OCI-LY7 (cell line): ENCODE measurements around the gene STX16. TPM values are rescaled to one million over a fixed set of nuclear protein-coding genes. Genes with fewer than 3 reads are reported as not detected.

ENCODE experiments used
- BruUV-seq: library from RNA; stranded (reverse); fragments of 400-500 nt; replicated peaks from 2 replicates; lab custom pipeline; 2021; lab: Mats Ljungman, UMichigan
- CTCF ChIA-PET: fragments of 300-600 bp; sonication (Branson Sonifier 250); formaldehyde crosslinking; loops from one replicate; lab custom pipeline; 2022; ENCODE audit warnings: antibody characterized with exemption; ENCODE audit not compliant: unreplicated experiment; lab: Charles Lee
- POLR2A ChIA-PET: fragments of 300-600 bp; sonication (Branson Sonifier 250); formaldehyde crosslinking; loops from one replicate; lab custom pipeline; 2022; ENCODE audit warnings: antibody characterized with exemption; lab: Charles Lee
- DNase-seq: peaks from one replicate; pipeline ENCODE4 v3.0.0-alpha.2; 2015; ENCODE audit warnings: low spot score
- H2AFZ ChIP-seq: fragments of 200-600 bp; sonication (generic), shearing (Covaris generic); 2 replicates; pipeline ENCODE4 v1.6.1; 2014; ENCODE audit warnings: mild to moderate bottlenecking, antibody characterized with exemption, low read length, moderate library complexity
- H3K27ac ChIP-seq: fragments of 200-600 bp; sonication (generic); 2 replicates; pipeline ENCODE4 v1.5.1; 2014; ENCODE audit warnings: mixed run types, low read depth, mild to moderate bottlenecking, moderate library complexity, low read length, inconsistent platforms; ENCODE audit not compliant: poor library complexity, severe bottlenecking
- H3K36me3 ChIP-seq: fragments of 200-600 bp; sonication (generic); 2 replicates; pipeline ENCODE4 v1.6.1; 2014; ENCODE audit warnings: mild to moderate bottlenecking, antibody characterized with exemption, low read length, moderate library complexity, mixed read lengths; ENCODE audit not compliant: insufficient read depth
- H3K4me1 ChIP-seq: fragments of 200-600 bp; sonication (generic); 2 replicates; pipeline ENCODE4 v1.5.1; 2014; ENCODE audit warnings: mild to moderate bottlenecking, low read length; ENCODE audit not compliant: insufficient read depth, poor library complexity, severe bottlenecking
- H3K4me2 ChIP-seq: fragments of 200-600 bp; sonication (generic); 2 replicates; pipeline ENCODE4 v1.6.1; 2014; ENCODE audit warnings: mild to moderate bottlenecking, low read length
- H3K4me3 ChIP-seq: fragments of 200-600 bp; sonication (generic); 2 replicates; pipeline ENCODE4 v1.5.1; 2014; ENCODE audit warnings: mild to moderate bottlenecking, low read depth, low read length; ENCODE audit not compliant: poor library complexity, severe bottlenecking
- H3K79me2 ChIP-seq: fragments of 200-600 bp; sonication (generic); 2 replicates; pipeline ENCODE4 v1.6.1; 2016; ENCODE audit warnings: low read depth, mild to moderate bottlenecking, low read length, moderate library complexity, mixed read lengths; ENCODE audit not compliant: insufficient read depth
- H3K9me2 ChIP-seq: fragments of 200-600 bp; sonication (generic); 2 replicates; pipeline ENCODE4 v1.6.1; 2016; ENCODE audit warnings: mild to moderate bottlenecking, low read length, mixed read lengths; ENCODE audit not compliant: insufficient read depth
- H3K9me3 ChIP-seq: fragments of 200-600 bp; sonication (generic); 2 replicates; pipeline ENCODE4 v1.6.1; 2014; ENCODE audit warnings: mild to moderate bottlenecking, mixed run types, low read length, mixed read lengths
- H4K20me1 ChIP-seq: fragments of 200-600 bp; sonication (generic); 2 replicates; pipeline ENCODE4 v1.6.1; 2014; ENCODE audit warnings: mild to moderate bottlenecking, antibody characterized with exemption, low read length, moderate library complexity, mixed read lengths; ENCODE audit not compliant: insufficient read depth
- CTCF ChIP-seq: fragments of 200-600 bp; sonication (generic); conservative IDR thresholded peaks from 2 replicates; pipeline ENCODE4 v1.5.1; 2014; ENCODE audit warnings: mild to moderate bottlenecking, antibody characterized with exemption, low read length, moderate library complexity, mixed read lengths
- EZH2phosphoT487 ChIP-seq: fragments of 200-600 bp; sonication (generic); IDR thresholded peaks from 2 replicates; pipeline ENCODE4 v1.6.1; 2018; ENCODE audit warnings: low read depth, borderline replicate concordance, mild to moderate bottlenecking, mixed run types, antibody characterized with exemption, low read length, moderate library complexity, mixed read lengths
- intact Hi-C: fragments of 100-400 bp; cut with micrococcal nuclease; formaldehyde crosslinking; loops from one replicate; pipeline ENCODE4 v1.10.0; 2022; ENCODE audit not compliant: unreplicated experiment
- total RNA-seq, 2 experiments: library from RNA; depleted of rRNA in 1 of 2; stranded (reverse); fragments of >200 nt in 1 of 2; shearing (Covaris generic) in 1 of 2; gene quantifications; 2 replicates each; pipeline ENCODE4 v1.2.3, GENCODE V29; 2014 to 2022

STX16 gene
- total RNA-seq, 2 experiments from 2014 or later = 48.2 to 89.5 TPM

DNA sequence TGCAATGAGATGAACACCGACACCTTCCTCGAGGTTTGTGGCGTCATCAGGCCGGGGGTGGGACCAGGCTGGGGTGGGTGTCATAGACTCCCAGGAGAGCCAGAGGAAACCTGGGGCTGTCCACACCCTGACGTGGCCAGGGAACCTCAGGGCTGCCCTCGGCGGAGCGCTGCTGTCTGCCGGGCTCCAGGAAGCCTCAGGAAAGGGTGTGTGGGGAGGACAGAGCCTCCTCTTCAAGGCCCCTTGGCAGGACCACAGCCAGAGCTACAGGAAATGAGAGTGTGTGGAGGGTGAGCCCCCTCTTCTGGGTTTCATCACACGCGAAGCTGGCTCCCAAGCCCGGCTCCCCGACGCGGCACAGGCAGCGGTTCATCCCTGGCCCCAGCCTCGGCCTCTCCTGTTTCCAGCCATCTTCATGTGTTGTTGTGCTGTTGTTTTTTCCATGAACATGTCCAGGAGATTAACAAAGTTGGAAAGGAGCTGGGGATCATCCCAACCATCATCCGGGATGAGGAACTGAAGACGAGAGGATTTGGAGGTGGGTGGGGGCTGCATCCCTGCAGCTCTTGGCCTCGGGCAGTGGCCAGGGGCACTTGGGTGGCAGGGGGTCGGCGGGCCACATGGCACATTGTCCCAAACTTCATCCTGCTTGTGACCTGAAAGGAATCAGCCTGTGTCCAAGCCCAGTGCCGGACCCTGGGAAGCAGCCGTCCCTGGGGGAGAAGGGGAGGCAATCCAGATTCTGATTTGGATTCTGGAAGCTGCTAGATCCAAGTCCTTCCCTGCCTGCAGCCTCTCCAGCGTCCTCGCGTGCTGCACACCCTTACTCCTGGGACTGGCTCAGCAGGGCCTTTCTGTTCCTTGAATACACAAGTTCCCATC, 47.9 kb downstream of the STX16 start:
- DNase-seq = no peak
- no peaks in the 10 kb centered on the region for H3K9me3 ChIP-seq
- H4K20me1 ChIP-seq = no peaks in the 10 kb centered on the region
- no peak overlapping the region for H3K4me2 ChIP-seq
- H3K4me3 ChIP-seq = no peak overlapping the region
- POLR2A ChIA-PET = no interaction called here
- no peak overlapping the region for H2AFZ ChIP-seq
- H3K36me3 ChIP-seq = no peaks in the 10 kb centered on the region
- no peaks in the 10 kb centered on the region for H3K4me1 ChIP-seq
- no peaks in the 10 kb centered on the region for H3K9me2 ChIP-seq
- TF ChIP-seq EZH2phosphoT487 (no peak), CTCF (no peak)
- intact Hi-C loops = no loop called here
- H3K79me2 ChIP-seq = no peaks in the 10 kb centered on the region
- BruUV-seq = no TSS peak
- CTCF ChIA-PET = no interaction called here
- H3K27ac ChIP-seq = no peak overlapping the region

- BruUV-seq = no TSS peak
- H3K4me2 ChIP-seq = no peak overlapping the region
- DNase-seq = no peak
- ChIA-PET CTCF (no interaction called here), POLR2A (no interaction called here)
- no peaks in the 10 kb centered on the region for H3K4me1 ChIP-seq
- no peaks in the 10 kb centered on the region for H3K9me3 ChIP-seq
- H3K9me2 ChIP-seq = no peaks in the 10 kb centered on the region
- no peak overlapping the region for H3K4me3 ChIP-seq
- no peaks in the 10 kb centered on the region for H3K36me3 ChIP-seq
- no peaks in the 10 kb centered on the region for H3K79me2 ChIP-seq
- TF ChIP-seq CTCF (no peak), EZH2phosphoT487 (no peak)
- intact Hi-C loops = no loop called here
- H2AFZ ChIP-seq = no peak overlapping the region
- no peaks in the 10 kb centered on the region for H4K20me1 ChIP-seq
- no peak overlapping the region for H3K27ac ChIP-seq
Observed at GRCh38 chr20:58699623-58700107, 48.6 kb downstream of the STX16 start.
